Measurements from ENCODE around the gene GNA14. TPM values are rescaled to one million over a fixed set of nuclear protein-coding genes. Genes with fewer than 3 reads are reported as not detected.

Gene GNA14
- total and polyA plus RNA-seq, 5 donors from 2014 or later: not detected

DNA sequence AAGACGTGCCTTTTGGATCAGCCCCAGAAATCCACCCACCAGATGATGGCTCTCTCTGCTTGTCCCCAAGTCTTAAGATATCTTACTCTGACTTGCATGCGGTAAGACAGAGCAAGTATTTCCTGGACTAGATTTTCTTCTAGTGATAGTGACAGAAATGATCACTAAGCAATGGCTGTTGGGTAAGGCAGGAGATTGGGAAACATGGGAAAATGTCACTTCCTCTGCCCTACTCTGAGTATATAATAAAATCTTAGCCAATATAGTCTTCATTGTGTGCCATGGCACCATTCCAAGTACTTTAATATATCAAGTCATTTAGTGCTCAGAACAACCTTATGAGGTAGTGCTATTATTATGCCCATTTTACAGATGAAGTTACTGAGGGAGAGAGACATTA lies 31.0 kb upstream of the GNA14 start:
- H3K4me3 Mint-ChIP-seq: no peak overlapping the region
- Histone ChIP-seq H3K4me3 (ENCODE audit: low read depth, low read length) (no peak overlapping the region), H3K9me3 (ENCODE audit: control insufficient read depth in 2 of 2, low read length in 2 of 2) (no peaks in the 10 kb centered on the region), H3K27me3 (ENCODE audit: control insufficient read depth, insufficient read depth, low read length) (no peaks in the 10 kb centered on the region), H3K27ac (ENCODE audit: insufficient read depth, low read length, poor library complexity, severe bottlenecking) (no peak overlapping the region), H3K4me1 (ENCODE audit: control insufficient read depth, insufficient read depth, low read length, poor library complexity, severe bottlenecking) (no peaks in the 10 kb centered on the region), H3K36me3 (ENCODE audit: control insufficient read depth, insufficient read depth, low read length) (no peaks in the 10 kb centered on the region)
- H3K9me3 Mint-ChIP-seq: peaks cover 0 to 2% (median 0%) of the 10 kb centered on the region in 7 donors
- peaks cover 10% of the 10 kb centered on the region for H3K27me3 Mint-ChIP-seq
- H3K4me1 Mint-ChIP-seq: no peaks in the 10 kb centered on the region
- DNase-seq (no peak), ATAC-seq (ENCODE audit: low read depth in 2 of 2) (no peak)
- no peak overlapping the region for H3K27ac Mint-ChIP-seq
- no peaks in the 10 kb centered on the region for H3K36me3 Mint-ChIP-seq

DNA sequence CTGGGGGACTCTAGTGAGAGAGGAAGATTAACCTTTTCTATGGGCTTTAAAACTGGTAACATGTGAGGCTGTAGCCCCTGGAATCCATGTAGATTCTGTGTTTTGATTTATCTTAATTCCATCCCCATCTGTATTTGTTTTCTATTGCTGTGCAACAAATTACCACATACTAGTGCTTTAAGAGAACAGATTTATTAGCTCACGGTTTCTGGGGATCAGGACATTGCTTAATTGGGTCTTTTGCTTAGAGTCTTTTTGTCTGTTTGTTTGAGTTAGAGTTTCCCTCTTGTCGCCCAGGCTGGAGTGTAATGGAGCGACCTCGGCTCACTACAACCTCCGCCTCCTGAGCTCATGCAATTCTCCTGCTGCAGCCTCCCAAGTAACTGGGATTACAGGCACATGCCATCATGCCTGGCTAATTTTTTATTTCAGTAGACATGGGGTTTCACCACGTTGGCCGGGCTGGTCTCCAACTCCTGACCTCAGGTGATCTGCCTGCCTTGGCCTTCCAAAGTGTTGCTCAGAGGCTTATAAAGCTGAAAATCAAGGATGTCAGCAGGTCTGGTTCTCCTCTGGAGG lies 29.9 kb upstream of the GNA14 start:
- no peak overlapping the region for H3K4me3 ChIP-seq (ENCODE audit: low read depth, low read length)
- Mint-ChIP-seq H3K4me3 (no peak overlapping the region), H3K9me3 (peaks cover 0 to 2% (median 0%) of the 10 kb centered on the region in 7 donors), H3K27ac (no peak overlapping the region), H3K36me3 (no peaks in the 10 kb centered on the region), H3K27me3 (peaks cover 9% of the 10 kb centered on the region), H3K4me1 (no peaks in the 10 kb centered on the region)
- H3K27ac ChIP-seq (ENCODE audit: insufficient read depth, low read length, poor library complexity, severe bottlenecking): no peak overlapping the region
- H3K9me3 ChIP-seq (ENCODE audit: control insufficient read depth in 2 of 2, low read length in 2 of 2): no peaks in the 10 kb centered on the region
- H3K27me3 ChIP-seq (ENCODE audit: control insufficient read depth, insufficient read depth, low read length): no peaks in the 10 kb centered on the region
- H3K36me3 ChIP-seq (ENCODE audit: control insufficient read depth, insufficient read depth, low read length): no peaks in the 10 kb centered on the region
- H3K4me1 ChIP-seq (ENCODE audit: control insufficient read depth, insufficient read depth, low read length, poor library complexity, severe bottlenecking): no peaks in the 10 kb centered on the region
- ATAC-seq (ENCODE audit: low read depth in 2 of 2) (no peak), DNase-seq (no peak)

DNA sequence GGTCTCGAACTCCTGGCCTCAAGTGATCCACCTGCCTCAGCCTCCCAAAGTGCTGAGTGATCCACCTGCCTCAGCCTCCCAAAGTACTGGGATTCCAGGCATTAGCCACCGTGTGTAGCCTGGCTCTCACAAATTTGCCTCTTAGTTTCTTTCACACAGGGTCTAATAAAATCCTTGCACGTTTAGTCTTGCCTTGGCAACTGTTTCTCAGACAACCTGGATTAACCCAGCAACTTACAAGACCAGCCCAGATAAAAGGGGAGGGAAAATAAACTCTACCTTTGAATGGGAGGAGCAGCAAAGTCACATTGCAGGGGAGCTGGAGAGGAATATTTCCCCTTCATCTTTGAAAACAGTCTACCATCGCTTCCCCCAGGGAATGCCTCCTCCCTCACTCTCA lies 29.3 kb upstream of the GNA14 start:
- H3K27me3 ChIP-seq (ENCODE audit: control insufficient read depth, insufficient read depth, low read length): no peaks in the 10 kb centered on the region
- H3K4me1 ChIP-seq (ENCODE audit: control insufficient read depth, insufficient read depth, low read length, poor library complexity, severe bottlenecking): no peaks in the 10 kb centered on the region
- H3K27ac ChIP-seq (ENCODE audit: insufficient read depth, low read length, poor library complexity, severe bottlenecking): no peak overlapping the region
- H3K4me3 Mint-ChIP-seq: no peak overlapping the region
- peaks cover 6% of the 10 kb centered on the region for H3K27me3 Mint-ChIP-seq
- H3K9me3 Mint-ChIP-seq: peaks cover 0 to 2% (median 0%) of the 10 kb centered on the region in 7 donors
- H3K4me1 Mint-ChIP-seq: no peaks in the 10 kb centered on the region
- no peaks in the 10 kb centered on the region for H3K36me3 ChIP-seq (ENCODE audit: control insufficient read depth, insufficient read depth, low read length)
- no peaks in the 10 kb centered on the region for H3K36me3 Mint-ChIP-seq
- no peaks in the 10 kb centered on the region for H3K9me3 ChIP-seq (ENCODE audit: control insufficient read depth in 2 of 2, low read length in 2 of 2)
- H3K4me3 ChIP-seq (ENCODE audit: low read depth, low read length): no peak overlapping the region
- DNase-seq: no peak
- no peak for ATAC-seq (ENCODE audit: low read depth in 2 of 2)
- H3K27ac Mint-ChIP-seq: no peak overlapping the region

DNA sequence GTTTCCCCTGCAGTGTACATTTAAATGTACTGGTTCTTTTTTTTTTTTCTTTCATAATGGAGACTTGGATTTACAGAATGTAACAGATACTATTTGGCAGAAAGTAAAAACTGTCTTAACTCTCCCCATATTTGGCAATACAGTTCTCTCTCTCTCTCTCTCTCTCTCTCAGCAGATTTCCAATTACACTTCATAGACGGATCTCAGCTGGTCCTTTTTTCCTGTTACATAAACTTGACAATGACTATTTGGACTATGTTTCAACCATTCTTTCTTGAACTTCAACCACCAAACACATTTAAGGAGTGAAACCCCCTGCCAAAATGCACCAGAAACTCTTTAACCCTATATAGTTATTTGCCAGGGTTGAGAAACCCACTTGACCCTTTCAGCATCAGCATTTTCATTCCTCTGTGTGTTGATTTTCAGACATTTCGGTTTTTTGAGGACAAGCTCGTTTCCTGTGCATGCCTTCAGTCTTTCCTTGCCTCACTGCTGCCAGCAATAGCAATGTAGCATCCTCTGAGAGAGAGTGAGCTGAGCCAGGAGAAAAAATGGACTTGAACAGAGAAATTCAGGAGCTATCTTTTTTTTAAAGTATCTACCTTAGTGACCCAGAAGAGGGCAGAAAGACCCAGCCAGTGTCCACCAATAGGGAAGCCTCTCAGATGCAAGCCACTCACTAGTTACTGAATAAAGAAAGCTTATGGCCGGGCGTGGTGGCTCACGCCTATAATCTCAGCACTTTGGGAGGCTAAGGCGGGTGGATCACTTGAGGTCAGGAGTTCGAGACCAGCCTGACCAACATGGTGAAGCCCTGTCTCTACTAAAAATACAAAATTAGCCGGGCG lies 26.0 kb upstream of the GNA14 start:
- H3K27me3 ChIP-seq (ENCODE audit: control insufficient read depth, insufficient read depth, low read length): peaks cover 3% of the 10 kb centered on the region
- H3K4me1 Mint-ChIP-seq: no peaks in the 10 kb centered on the region
- H3K4me3 Mint-ChIP-seq: no peak overlapping the region

GRCh38 chr9:77672183-77672582 lies 24.1 kb upstream of the GNA14 start:
- Histone ChIP-seq H3K9me3 (ENCODE audit: control insufficient read depth in 2 of 2, low read length in 2 of 2) (no peaks in the 10 kb centered on the region), H3K4me3 (ENCODE audit: low read depth, low read length) (no peak overlapping the region), H3K4me1 (ENCODE audit: control insufficient read depth, insufficient read depth, low read length, poor library complexity, severe bottlenecking) (no peaks in the 10 kb centered on the region), H3K27me3 (ENCODE audit: control insufficient read depth, insufficient read depth, low read length) (peaks cover 5% of the 10 kb centered on the region), H3K36me3 (ENCODE audit: control insufficient read depth, insufficient read depth, low read length) (no peaks in the 10 kb centered on the region), H3K27ac (ENCODE audit: insufficient read depth, low read length, poor library complexity, severe bottlenecking) (no peak overlapping the region)
- Mint-ChIP-seq H3K4me1 (no peaks in the 10 kb centered on the region), H3K9me3 (peaks cover 0 to 3% (median 0%) of the 10 kb centered on the region in 7 donors), H3K4me3 (no peak overlapping the region), H3K27me3 (peaks cover 17% of the 10 kb centered on the region), H3K27ac (no peak overlapping the region), H3K36me3 (no peaks in the 10 kb centered on the region)
- no peak for DNase-seq
- ATAC-seq (ENCODE audit: low read depth in 2 of 2): no peak

More for the DNA sequence above, 26.0 kb upstream of the GNA14 start:
- H3K9me3 Mint-ChIP-seq: peaks cover 0 to 2% (median 0%) of the 10 kb centered on the region in 7 donors
- Histone ChIP-seq H3K4me3 (ENCODE audit: low read depth, low read length) (no peak overlapping the region), H3K36me3 (ENCODE audit: control insufficient read depth, insufficient read depth, low read length) (no peaks in the 10 kb centered on the region), H3K9me3 (ENCODE audit: control insufficient read depth in 2 of 2, low read length in 2 of 2) (no peaks in the 10 kb centered on the region), H3K27ac (ENCODE audit: insufficient read depth, low read length, poor library complexity, severe bottlenecking) (no peak overlapping the region), H3K4me1 (ENCODE audit: control insufficient read depth, insufficient read depth, low read length, poor library complexity, severe bottlenecking) (no peaks in the 10 kb centered on the region)
- H3K27me3 Mint-ChIP-seq: peaks cover 7% of the 10 kb centered on the region
- DNase-seq (peak in 1 of 3 donors; percentile 2), ATAC-seq (ENCODE audit: low read depth in 2 of 2) (no peak)
- H3K36me3 Mint-ChIP-seq: no peaks in the 10 kb centered on the region
- H3K27ac Mint-ChIP-seq: no peak overlapping the region

DNA sequence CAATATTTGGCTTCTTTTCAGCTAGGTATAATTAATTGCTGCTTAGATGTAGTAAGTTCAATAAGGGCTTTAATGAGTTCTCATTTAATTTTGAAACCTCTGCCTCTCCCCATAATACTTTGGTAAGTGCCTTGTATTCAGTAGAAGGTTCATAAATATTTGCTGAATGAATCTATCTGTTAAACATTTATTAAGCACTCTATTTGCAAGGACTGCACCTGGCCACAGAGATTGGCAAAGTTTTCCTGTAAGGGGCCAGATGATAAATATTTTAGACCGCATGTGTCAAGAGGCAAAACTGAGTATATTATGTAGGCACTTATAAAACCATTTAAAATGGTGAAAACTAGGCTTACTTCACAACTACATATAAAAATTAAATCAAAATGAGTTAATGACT lies 19.0 kb upstream of the GNA14 start:
- Mint-ChIP-seq H3K9me3 (peaks cover 0 to 1% (median 0%) of the 10 kb centered on the region in 7 donors), H3K4me1 (peaks cover 0 to 3% (median 0%) of the 10 kb centered on the region in 4 donors), H3K4me3 (no peak overlapping the region), H3K36me3 (no peaks in the 10 kb centered on the region), H3K27ac (no peak overlapping the region), H3K27me3 (peaks cover 43% of the 10 kb centered on the region)
- H3K36me3 ChIP-seq (ENCODE audit: control insufficient read depth, insufficient read depth, low read length): no peaks in the 10 kb centered on the region
- H3K27me3 ChIP-seq (ENCODE audit: control insufficient read depth, insufficient read depth, low read length): peaks cover 6% of the 10 kb centered on the region
- H3K4me3 ChIP-seq (ENCODE audit: low read depth, low read length): no peak overlapping the region
- DNase-seq (no peak), ATAC-seq (ENCODE audit: low read depth in 2 of 2) (no peak)
- H3K27ac ChIP-seq (ENCODE audit: insufficient read depth, low read length, poor library complexity, severe bottlenecking): no peak overlapping the region
- no peaks in the 10 kb centered on the region for H3K4me1 ChIP-seq (ENCODE audit: control insufficient read depth, insufficient read depth, low read length, poor library complexity, severe bottlenecking)
- H3K9me3 ChIP-seq (ENCODE audit: control insufficient read depth in 2 of 2, low read length in 2 of 2): no peaks in the 10 kb centered on the region

- no peak overlapping the region for H3K4me3 ChIP-seq (ENCODE audit: low read depth, low read length)
- ATAC-seq (ENCODE audit: low read depth in 2 of 2) (no peak), DNase-seq (no peak)
- Mint-ChIP-seq H3K36me3 (no peaks in the 10 kb centered on the region), H3K4me1 (peaks cover 0 to 3% (median 0%) of the 10 kb centered on the region in 4 donors), H3K27ac (no peak overlapping the region), H3K27me3 (peaks cover 35% of the 10 kb centered on the region), H3K9me3 (peaks cover 0 to under 1% (median 0%) of the 10 kb centered on the region in 7 donors), H3K4me3 (no peak overlapping the region)
- H3K9me3 ChIP-seq (ENCODE audit: control insufficient read depth in 2 of 2, low read length in 2 of 2): no peaks in the 10 kb centered on the region
- peaks cover 4% of the 10 kb centered on the region for H3K27me3 ChIP-seq (ENCODE audit: control insufficient read depth, insufficient read depth, low read length)
- no peak overlapping the region for H3K27ac ChIP-seq (ENCODE audit: insufficient read depth, low read length, poor library complexity, severe bottlenecking)
- no peaks in the 10 kb centered on the region for H3K4me1 ChIP-seq (ENCODE audit: control insufficient read depth, insufficient read depth, low read length, poor library complexity, severe bottlenecking)
- H3K36me3 ChIP-seq (ENCODE audit: control insufficient read depth, insufficient read depth, low read length): no peaks in the 10 kb centered on the region
Measured at GRCh38 chr9:77663754-77664153, 15.6 kb upstream of the GNA14 start.
